Measurements from ENCODE around the gene ZNF827.

Gene ZNF827

DNA sequence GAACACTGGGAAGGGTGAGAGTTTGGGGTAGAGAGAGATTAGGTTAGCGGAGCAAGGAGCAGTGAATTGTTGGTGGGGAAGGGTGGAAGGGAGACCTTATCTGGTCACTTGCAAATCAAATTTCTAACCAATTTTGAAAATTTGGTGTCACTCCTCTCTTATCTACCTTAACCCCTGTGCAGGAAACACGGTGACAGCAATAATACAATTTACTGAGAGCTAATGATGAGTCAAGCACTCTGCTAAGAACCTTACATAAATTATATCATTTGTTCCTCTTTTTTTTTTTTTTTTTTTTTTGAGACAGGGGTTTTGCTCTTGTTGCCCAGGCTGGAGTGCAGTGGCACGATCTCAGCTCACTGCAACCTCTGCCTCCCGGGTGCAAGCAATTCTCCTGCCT, 142.3 kb downstream of the ZNF827 start:
- no peak for TF ChIP-seq CTCF (IDR thresholded peaks at IDR 0.05; ENCODE audit: low read depth, low read length)
- DNase-seq (ENCODE audit: extremely low read depth, low read depth) = no peak

DNA sequence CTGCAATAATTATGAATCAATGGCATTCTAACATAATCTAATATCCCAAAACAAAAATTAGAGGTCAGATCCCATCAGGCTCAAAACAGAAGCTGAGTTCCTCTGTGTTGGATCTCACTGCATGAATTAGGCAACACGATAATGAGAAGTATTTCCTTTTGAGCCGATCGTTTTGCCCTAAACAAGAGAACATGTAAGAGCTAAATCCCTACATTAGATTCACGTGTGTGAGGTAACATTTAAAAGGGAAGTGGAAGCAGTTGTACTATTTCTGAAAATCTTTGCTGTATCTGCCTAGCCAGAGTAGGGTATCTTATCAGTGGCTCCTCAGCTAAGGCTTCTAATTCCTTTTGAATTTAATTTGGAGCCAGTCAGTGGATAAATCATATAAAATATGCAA, 143.1 kb downstream of the ZNF827 start:
- no peak for TF ChIP-seq CTCF (IDR thresholded peaks at IDR 0.05; ENCODE audit: low read depth, low read length)
- no peak for DNase-seq (ENCODE audit: extremely low read depth, low read depth)

DNA sequence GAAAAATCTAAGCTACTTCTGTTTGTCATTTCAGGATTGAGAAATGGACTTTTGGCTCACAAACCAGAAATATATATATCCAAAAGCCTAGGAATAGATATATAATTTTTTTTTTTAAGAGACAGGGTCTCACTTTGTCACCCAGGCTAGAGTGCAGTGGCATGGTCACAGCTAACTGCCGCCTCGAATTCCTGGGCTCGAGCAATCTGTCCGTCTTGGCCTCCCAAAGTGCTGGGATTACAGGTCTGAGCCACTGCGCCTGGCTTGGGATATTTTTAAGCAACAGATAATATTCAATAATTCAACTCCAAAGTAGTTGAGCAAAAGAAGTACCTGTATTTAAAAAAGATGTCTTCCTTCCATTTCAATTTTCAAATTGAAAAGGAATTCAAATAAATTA, 146.2 kb downstream of the ZNF827 start:
- no peak for TF ChIP-seq CTCF (IDR thresholded peaks at IDR 0.05; ENCODE audit: low read depth, low read length)

GRCh38 chr4:145791988-145792387, 146.6 kb downstream of the ZNF827 start:
- no peak for TF ChIP-seq CTCF (IDR thresholded peaks at IDR 0.05; ENCODE audit: low read depth, low read length)

More for the DNA sequence above, 146.2 kb downstream of the ZNF827 start:
- no peak for DNase-seq (ENCODE audit: extremely low read depth, low read depth)

DNA sequence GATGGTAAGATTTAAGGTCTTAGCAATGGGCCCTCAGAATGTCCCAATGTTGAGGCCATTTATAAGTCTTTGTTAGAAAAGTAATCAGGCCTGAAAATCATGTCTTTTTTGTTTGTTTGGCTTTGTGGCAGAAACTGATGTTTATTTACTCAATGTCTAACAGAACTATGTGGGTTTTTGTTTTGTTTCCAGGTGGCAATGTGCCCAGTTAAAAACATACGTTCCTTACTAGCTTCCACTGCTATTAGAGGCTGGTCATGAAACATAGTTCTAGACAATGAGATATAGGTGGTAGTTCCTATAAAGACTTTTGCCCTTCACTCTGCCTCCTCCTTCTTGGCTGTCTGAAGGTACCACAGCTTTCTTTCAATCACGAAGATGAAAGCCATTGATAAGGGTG, 149.9 kb downstream of the ZNF827 start:
- no peak for DNase-seq (ENCODE audit: extremely low read depth, low read depth)
- no peak for TF ChIP-seq CTCF (IDR thresholded peaks at IDR 0.05; ENCODE audit: low read depth, low read length)

More at GRCh38 chr4:145791988-145792387, 146.6 kb downstream of the ZNF827 start:
- no peak for DNase-seq (ENCODE audit: extremely low read depth, low read depth)

DNA sequence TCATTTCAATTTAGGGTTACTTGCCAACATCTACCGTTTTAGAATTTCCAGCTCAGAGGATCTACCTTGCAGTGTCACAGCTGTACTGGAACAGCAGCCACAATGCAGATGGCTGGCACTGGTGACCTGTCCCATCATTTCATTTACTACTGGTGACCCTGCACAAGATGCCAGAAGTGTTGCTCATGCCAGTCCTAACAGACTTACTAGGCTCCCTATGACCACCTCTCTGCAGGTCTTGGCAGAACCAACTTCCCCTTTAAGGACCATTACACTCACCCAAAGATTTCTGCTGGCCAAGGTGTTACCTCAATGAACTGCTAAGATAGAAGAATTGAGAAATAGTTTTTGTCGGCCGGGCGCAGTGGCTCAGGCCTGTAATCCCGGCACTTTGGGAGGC, 151.8 kb downstream of the ZNF827 start:
- DNase-seq (ENCODE audit: extremely low read depth, low read depth) = no peak
- no peak for TF ChIP-seq CTCF (IDR thresholded peaks at IDR 0.05; ENCODE audit: low read depth, low read length)

DNA sequence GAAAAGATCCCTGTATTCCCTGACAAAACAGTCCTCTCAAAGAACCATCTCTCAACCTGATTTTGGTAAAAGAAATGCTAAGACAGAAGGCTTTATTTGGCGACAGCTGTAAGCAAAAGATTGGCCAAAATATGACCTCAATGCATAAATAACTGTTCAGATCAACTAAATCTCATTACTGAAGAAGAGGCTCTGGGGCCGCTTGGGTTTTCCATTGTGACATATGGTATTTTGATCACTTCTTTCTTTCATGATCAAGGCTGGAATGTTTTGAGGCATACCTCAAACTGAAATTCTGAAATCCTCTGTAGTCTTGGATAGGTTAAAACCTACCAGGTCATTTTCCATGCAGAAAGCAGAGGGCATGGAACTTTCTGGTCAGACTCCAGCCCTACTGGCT, 152.4 kb downstream of the ZNF827 start:
- no peak for TF ChIP-seq CTCF (IDR thresholded peaks at IDR 0.05; ENCODE audit: low read depth, low read length)
- no peak for DNase-seq (ENCODE audit: extremely low read depth, low read depth)
